NCI-H345 (cell line): ENCODE data around the gene STK31.
A peak's percentile ranks its signal among the peaks of the same experiment; 100 is the strongest.
"Not testable (repeated sequence)": the region's sequence is repeated elsewhere in the genome, so short reads cannot be mapped to it uniquely, and the experiment has no call there.

Experiments
- DNase-seq: peaks from one replicate; lab custom pipeline; 2025; lab: John Stamatoyannopoulos, UW

STK31 gene

GRCh38 chr7:23791721-23792120, 81.7 kb downstream of the STK31 start:
- DNase-seq = no peak

DNA sequence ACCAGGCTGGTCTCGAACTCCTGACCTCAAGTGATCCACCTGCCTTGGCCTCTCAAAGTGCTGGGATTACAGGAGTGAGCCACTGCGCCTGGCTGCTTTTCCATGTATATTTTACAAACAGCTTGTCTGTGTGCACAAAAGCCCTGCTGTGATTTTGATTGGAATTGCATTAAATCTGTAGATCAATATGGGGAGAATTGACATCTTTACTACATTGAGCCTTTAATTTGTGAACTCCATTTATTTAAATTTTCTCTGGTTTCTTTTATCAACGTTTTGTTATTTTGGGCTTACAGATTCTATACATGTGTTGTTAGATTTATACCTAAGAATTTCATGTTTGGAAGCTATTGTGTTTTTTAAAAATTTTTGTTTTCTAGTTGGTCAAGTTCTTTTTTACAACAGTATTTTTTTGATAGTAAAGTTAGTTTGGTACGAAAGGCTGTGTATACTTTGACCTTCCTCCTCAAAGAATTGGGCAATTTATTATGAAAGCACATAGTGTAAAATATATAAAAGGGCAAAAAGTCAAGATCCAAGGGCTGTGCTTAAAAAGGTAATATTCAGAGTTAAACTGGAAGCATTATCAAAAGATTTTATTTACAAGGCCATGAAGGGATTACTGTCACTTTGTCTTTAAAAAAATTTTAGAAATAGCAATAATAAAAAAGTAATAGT, 92.8 kb downstream of the STK31 start:
- DNase-seq = no peak

- no peak for DNase-seq
These were observed 94.7 kb downstream of the STK31 start for GRCh38 chr7:23804707-23805106.

DNA sequence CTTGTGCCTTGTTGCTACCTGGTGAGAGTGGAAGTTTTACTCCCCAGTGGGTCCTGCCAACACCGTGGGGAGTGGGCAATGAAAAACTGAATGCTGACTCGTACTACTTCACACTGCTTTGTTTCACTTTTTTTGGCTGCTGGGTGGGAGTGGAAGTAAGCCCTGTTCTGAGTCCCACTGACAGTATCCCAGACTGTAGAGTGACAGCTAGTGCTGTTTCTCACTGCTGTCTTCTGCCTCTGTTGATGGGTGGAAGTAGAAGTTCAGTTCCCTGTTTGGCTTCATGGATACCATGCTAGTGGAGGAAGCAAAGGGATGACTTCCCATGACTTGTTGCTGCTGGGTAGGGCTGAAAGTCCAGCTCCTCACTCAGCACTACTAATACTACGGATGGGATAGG, 98.4 kb downstream of the STK31 start:
- DNase-seq = no peak

GRCh38 chr7:23810099-23810498, 100.1 kb downstream of the STK31 start:
- DNase-seq = no peak

- DNase-seq = no peak
These were observed 101.5 kb downstream of the STK31 start for GRCh38 chr7:23811540-23811939.

DNA sequence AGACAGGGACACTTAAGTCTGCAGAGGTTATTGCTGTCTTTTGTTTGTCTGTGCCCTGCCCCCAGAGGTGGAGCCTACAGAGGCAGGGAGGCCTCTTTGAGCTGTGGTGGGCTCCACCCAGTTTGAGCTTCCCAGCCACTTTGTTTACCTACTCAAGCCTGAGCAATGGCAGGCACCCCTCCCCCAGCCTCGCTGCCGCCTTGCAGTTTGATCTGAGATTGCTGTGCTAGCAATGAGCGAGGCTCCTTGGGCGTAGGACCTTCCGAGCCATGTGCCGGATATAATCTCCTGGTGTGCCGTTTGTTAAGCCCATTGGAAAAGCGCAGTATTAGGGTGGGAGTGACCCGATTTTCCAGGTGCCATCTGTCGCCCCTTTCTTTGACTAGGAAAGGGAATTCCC, 118.1 kb downstream of the STK31 start:
- DNase-seq = not testable (repeated sequence)

DNA sequence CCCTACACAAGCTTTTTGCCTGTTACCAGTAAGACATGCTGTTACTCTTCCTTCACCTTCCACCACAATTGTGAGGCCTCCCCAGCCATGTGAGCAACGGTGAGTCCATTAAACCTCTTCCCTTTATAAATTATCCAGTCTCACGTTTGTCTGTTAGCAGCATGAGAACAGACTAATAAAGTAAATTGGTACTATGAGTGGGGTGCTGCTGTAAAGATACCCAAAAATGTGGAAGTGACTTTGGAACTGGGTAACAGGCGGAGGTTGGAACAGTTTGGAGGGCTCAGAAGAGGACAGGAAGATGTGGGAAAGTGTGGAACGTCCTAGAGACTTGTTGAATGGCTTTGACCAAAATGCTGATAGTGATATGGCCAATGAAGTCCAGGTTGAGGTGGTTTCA, 122.7 kb downstream of the STK31 start:
- DNase-seq = not testable (repeated sequence)

DNA sequence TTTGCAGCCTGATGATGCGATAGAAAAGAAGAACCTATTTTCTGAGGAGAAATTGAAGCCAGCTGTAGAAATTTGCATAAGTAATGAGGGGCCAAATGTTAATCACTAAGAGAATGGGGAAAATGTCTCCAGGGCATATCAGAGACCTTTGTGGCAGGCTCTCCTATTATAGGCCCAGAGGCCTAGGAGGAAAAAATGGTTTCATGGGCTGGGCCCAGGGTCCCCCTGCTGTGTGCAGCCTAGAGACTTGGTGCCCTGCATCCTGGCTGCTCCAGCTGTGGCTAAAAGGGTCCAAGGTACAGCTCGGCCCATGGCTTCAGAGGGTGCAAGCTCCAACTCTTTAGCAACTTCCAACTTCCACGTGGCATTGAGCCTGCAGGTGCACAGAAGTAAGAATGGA, 123.4 kb downstream of the STK31 start:
- DNase-seq = no peak

GRCh38 chr7:23844837-23845236, 134.8 kb downstream of the STK31 start:
- not testable (repeated sequence) for DNase-seq

DNA sequence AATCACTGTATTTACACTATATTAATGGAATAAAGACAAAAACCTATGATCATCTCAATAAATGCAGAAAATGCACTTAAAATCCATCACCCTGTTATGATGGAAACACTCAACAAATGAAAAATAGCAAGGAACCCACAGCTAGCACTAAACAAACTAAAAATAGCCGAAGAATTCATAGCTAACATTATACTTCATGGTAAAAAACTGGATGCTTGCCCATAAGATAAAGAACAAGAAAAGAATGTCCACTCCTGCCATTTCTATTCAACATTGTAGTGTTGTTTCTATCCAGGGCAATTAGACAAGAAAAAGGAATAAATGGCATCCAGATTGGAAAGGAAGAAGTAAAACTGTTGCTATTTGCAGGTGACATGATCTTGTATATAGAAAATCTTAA, 142.1 kb downstream of the STK31 start:
- DNase-seq = no peak

GRCh38 chr7:23852988-23853387, 143.0 kb downstream of the STK31 start:
- no peak for DNase-seq

DNA sequence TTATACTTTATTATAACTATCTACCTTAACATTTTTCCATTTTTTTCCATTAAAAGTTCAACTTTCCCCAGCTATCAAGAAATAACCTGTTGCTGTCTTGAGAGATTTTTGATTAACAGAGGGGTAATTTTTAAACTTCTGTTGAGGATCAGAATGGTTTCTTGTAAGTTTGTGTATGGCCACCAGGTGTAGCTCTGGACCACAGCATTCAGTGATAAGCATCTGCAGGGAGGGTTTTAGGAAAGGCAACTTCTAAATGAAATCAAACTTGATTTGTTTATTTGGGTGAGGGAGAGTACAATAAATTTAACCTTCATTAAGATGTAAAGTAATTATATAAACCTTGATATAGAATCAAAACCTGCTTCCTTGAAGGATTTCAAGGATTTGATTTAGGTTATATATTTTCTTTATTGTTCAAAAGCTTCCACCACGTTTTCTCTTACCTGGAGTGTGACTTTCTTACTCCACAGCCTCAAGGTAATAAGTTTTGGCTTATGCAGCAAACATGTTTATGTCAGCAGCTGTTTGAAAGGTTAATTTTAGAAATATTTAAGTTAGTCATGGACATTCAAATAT, 153.3 kb downstream of the STK31 start:
- DNase-seq = peak; percentile 51

DNA sequence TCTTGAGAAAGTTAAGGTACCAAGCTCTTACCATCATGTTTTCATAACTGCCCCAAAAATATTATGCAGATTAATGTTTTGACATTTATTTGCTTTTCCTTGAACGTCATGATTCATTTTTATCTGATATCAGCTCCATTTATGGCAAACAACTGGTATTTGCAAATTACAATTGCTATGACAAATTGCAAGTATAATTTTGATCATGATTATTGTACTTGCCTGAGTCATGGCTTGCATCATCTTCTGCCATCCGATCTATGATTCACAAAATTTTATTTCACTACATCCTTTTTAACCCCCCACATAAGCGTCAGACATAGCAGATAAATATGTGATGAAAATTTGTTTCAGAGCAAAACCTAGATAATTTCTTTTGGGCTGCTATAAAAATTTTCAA, 155.0 kb downstream of the STK31 start:
- no peak for DNase-seq

- no peak for DNase-seq
These were observed 163.3 kb downstream of the STK31 start for GRCh38 chr7:23873306-23873705.

- not testable (repeated sequence) for DNase-seq
These were observed 166.5 kb downstream of the STK31 start for GRCh38 chr7:23876526-23876925.
